Colonic mucosa (tissue), 4 donors: ENCODE results near the gene HIVEP3. TPM values are rescaled to one million over a fixed set of nuclear protein-coding genes. Genes with fewer than 3 reads are reported as not detected.

Experiments used
- DNase-seq: peaks from one replicate; pipeline ENCODE4 v3.0.0-alpha.2; 2020
- H3K27ac ChIP-seq: fragments of 200-600 bp; one replicate; pipeline ENCODE4 v1.8.0; 2021
- H3K27me3 ChIP-seq: fragments of 200-600 bp; one replicate; pipeline ENCODE4 v1.8.0; 2021
- H3K36me3 ChIP-seq: fragments of 200-600 bp; one replicate; pipeline ENCODE4 v1.8.0; 2021
- H3K4me1 ChIP-seq: fragments of 200-600 bp; one replicate; pipeline ENCODE4 v1.8.0; 2021; ENCODE audit warnings: mild to moderate bottlenecking
- H3K4me3 ChIP-seq: fragments of 200-600 bp; one replicate; pipeline ENCODE4 v1.8.0; 2021
- H3K9ac ChIP-seq, 2 donors: one replicate each; pipeline ENCODE4 v1.7.0; 2013; ENCODE audit warnings: control low read depth in 2 of 2, low read depth in 2 of 2, low read length in 2 of 2
- H3K9me3 ChIP-seq: fragments of 200-600 bp; one replicate; pipeline ENCODE4 v1.8.0; 2021
- CTCF ChIP-seq: fragments of 200-600 bp; IDR thresholded peaks from one replicate; pipeline ENCODE4 v1.8.0; 2022; ENCODE audit warnings: antibody characterized with exemption, mild to moderate bottlenecking
- intact Hi-C: fragments of 100-400 bp; cut with DNase I; formaldehyde crosslinking; loops from one replicate; pipeline ENCODE4 v1.14.1; 2022
- total RNA-seq, 2 donors: library from RNA; stranded (reverse); fragmentation: NEBNext Ultra II Directional in 1 of 2; extraction: Animal tissue kit (Norgen Biotek cat#: 25700) in 1 of 2; gene quantifications; one replicate each; pipeline ENCODE4 v1.2.1, GENCODE V29; 2021
- donor health status: healthy.
- donor health status: DM: no; HTN: no; CAD: no.
- donor health status: DM: no; HTN: no; CAD: no.

Gene HIVEP3
- total RNA-seq, 2 donors from 2014 or later, result 1.9 to 3.3 TPM

DNA sequence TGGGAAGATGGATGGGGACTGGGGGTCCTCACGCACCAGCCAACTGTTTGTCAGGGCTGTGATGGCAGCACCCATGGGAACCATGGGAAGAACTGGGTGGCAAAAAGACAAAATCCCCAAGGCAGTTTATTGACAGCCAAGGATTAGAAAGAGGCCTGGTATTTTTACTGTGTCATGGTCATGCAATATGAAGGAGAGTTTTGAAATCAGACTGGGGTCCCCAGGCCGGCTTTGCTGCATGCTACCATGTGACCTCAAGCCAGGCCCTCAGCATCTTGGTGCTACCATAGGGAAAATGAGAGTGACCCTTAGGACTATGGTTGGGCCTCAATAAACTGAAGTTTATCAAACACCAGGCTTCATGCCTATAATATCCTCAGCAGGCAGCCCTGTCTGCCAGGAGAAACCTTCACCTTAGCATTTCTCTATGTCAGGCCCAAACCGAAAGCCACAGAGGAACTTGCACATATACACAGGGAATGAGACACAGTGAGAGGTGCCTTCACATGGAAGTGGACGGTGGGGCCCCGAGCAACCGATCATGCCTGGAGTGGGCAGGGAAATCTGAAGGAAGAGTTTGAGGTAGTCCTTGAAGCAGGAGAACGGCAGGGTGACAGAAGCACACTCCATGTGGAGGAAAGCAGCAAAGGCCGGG is 203.2 kb downstream of the HIVEP3 start:
- Histone ChIP-seq H3K36me3 (no peaks in the 10 kb centered on the region), H3K27me3 (no peaks in the 10 kb centered on the region), H3K27ac (no peak overlapping the region), H3K9ac (no peak overlapping the region), H3K9me3 (no peaks in the 10 kb centered on the region), H3K4me1 (no peaks in the 10 kb centered on the region), H3K4me3 (no peak overlapping the region)
- no peak for TF ChIP-seq CTCF
- DNase-seq, result no peak
- intact Hi-C loops, result no loop called here

GRCh38 chr1:41714638-41715389 is 203.9 kb downstream of the HIVEP3 start:
- Histone ChIP-seq H3K27me3 (no peaks in the 10 kb centered on the region), H3K27ac (no peak overlapping the region), H3K36me3 (no peaks in the 10 kb centered on the region), H3K9me3 (no peaks in the 10 kb centered on the region), H3K4me1 (no peaks in the 10 kb centered on the region), H3K4me3 (no peak overlapping the region), H3K9ac (no peak overlapping the region)
- no peak for TF ChIP-seq CTCF
- intact Hi-C loops, result no loop called here
- DNase-seq, result no peak

DNA sequence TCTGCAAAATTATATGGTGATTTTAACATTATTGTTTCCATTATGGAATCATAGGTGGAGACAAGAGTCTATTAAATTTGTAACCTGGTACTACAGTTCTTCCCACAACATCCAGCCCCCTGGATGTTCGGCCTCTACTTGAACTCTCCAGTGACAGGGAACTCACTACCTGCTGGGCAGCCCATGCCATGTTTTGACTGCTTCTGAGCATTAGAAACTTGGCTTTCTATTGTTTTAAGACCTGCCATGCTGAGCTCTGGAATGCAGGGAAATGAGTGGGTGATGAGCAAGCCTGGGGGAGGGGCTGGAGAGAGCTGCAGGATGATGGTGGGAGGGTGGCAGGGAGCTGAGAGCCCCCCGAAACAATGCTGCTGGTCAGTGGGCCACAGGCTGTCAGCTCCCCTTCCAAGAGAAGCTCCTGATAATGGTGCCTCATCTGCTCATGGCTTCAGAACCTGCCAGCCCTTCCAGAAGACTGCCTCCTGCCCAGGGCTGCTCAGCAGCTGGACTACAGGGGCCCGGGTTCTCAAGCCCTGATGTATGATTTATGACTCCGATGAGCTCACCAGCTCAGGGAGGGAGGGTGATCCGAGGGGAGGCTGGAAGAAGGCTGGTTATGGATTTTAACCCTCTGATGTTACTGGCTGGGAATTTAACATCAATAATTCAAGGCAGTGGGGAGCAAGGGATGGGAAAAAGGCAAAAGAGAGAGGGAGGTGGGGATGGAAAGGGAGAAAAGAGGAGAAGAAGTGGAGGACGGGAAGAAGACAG is 205.0 kb downstream of the HIVEP3 start:
- Histone ChIP-seq H3K9ac (no peak overlapping the region), H3K36me3 (no peaks in the 10 kb centered on the region), H3K27ac (no peak overlapping the region), H3K4me3 (no peak overlapping the region), H3K4me1 (no peaks in the 10 kb centered on the region), H3K27me3 (no peaks in the 10 kb centered on the region), H3K9me3 (no peaks in the 10 kb centered on the region)
- no peak for DNase-seq
- TF ChIP-seq CTCF, result no peak
- intact Hi-C loops, result no loop called here

- Histone ChIP-seq H3K4me1 (no peaks in the 10 kb centered on the region), H3K4me3 (no peak overlapping the region), H3K9me3 (no peaks in the 10 kb centered on the region), H3K27ac (no peak overlapping the region), H3K9ac (no peak overlapping the region), H3K27me3 (no peaks in the 10 kb centered on the region), H3K36me3 (no peaks in the 10 kb centered on the region)
- TF ChIP-seq CTCF, result no peak
- DNase-seq, result no peak
- intact Hi-C loops, result no loop called here
These were observed 205.6 kb downstream of the HIVEP3 start for GRCh38 chr1:41713141-41713540.

GRCh38 chr1:41712695-41713094 is 206.0 kb downstream of the HIVEP3 start:
- DNase-seq, result no peak
- H3K27me3 ChIP-seq, result no peaks in the 10 kb centered on the region
- no peak overlapping the region for H3K9ac ChIP-seq
- H3K4me3 ChIP-seq, result no peak overlapping the region
- no peak for TF ChIP-seq CTCF
- H3K27ac ChIP-seq, result no peak overlapping the region
- no peaks in the 10 kb centered on the region for H3K9me3 ChIP-seq
- intact Hi-C loops, result no loop called here
- H3K4me1 ChIP-seq, result no peaks in the 10 kb centered on the region
- no peaks in the 10 kb centered on the region for H3K36me3 ChIP-seq
